ENCODE results near the gene CAB39L. TPM values are rescaled to one million over a fixed set of nuclear protein-coding genes. Genes with fewer than 3 reads are reported as not detected.

Gene CAB39L
- total RNA-seq, 1 donor from 2014 or later = 6.6 TPM

- TF ChIP-seq, protein P1, sequence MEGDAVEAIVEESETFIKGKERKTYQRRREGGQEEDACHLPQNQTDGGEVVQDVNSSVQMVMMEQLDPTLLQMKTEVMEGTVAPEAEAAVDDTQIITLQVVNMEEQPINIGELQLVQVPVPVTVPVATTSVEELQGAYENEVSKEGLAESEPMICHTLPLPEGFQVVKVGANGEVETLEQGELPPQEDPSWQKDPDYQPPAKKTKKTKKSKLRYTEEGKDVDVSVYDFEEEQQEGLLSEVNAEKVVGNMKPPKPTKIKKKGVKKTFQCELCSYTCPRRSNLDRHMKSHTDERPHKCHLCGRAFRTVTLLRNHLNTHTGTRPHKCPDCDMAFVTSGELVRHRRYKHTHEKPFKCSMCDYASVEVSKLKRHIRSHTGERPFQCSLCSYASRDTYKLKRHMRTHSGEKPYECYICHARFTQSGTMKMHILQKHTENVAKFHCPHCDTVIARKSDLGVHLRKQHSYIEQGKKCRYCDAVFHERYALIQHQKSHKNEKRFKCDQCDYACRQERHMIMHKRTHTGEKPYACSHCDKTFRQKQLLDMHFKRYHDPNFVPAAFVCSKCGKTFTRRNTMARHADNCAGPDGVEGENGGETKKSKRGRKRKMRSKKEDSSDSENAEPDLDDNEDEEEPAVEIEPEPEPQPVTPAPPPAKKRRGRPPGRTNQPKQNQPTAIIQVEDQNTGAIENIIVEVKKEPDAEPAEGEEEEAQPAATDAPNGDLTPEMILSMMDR (IDR thresholded peaks at IDR 0.05; ENCODE audit: insufficient read depth, low read length, severe bottlenecking) = no peak
- no peak overlapping the region for H3K4me3 ChIP-seq (ENCODE audit: low read depth, low read length)
- no peaks in the 10 kb centered on the region for H3K27me3 ChIP-seq (ENCODE audit: control insufficient read depth, insufficient read depth, low read length)
- DNase-seq (ENCODE audit: low read depth) (no peak), FAIRE-seq (no peak)
- no peaks in the 10 kb centered on the region for H3K36me3 ChIP-seq (ENCODE audit: control insufficient read depth, insufficient read depth, low read length)
Measured at GRCh38 chr13:49272296-49272695, 171.6 kb downstream of the CAB39L start.

GRCh38 chr13:49271264-49271663 is 172.6 kb downstream of the CAB39L start:
- Histone ChIP-seq H3K27me3 (ENCODE audit: control insufficient read depth, insufficient read depth, low read length) (no peaks in the 10 kb centered on the region), H3K4me3 (ENCODE audit: low read depth, low read length) (no peak overlapping the region), H3K36me3 (ENCODE audit: control insufficient read depth, insufficient read depth, low read length) (no peaks in the 10 kb centered on the region)
- no peak for DNase-seq (ENCODE audit: low read depth)
- TF ChIP-seq, protein P1 (IDR thresholded peaks at IDR 0.05; ENCODE audit: insufficient read depth, low read length, severe bottlenecking) = no peak
- FAIRE-seq = no peak

GRCh38 chr13:49265822-49266221 is 178.0 kb downstream of the CAB39L start:
- H3K27me3 ChIP-seq (ENCODE audit: control insufficient read depth, insufficient read depth, low read length) = no peaks in the 10 kb centered on the region

GRCh38 chr13:49262634-49263033 is 181.2 kb downstream of the CAB39L start:
- TF ChIP-seq, protein P1 (IDR thresholded peaks at IDR 0.05; ENCODE audit: insufficient read depth, low read length, severe bottlenecking) = no peak
- Histone ChIP-seq H3K36me3 (ENCODE audit: control insufficient read depth, insufficient read depth, low read length) (peaks cover 5% of the 10 kb centered on the region), H3K4me3 (ENCODE audit: low read depth, low read length) (no peak overlapping the region), H3K27me3 (ENCODE audit: control insufficient read depth, insufficient read depth, low read length) (no peaks in the 10 kb centered on the region)
- DNase-seq (ENCODE audit: low read depth) (no peak), FAIRE-seq (no peak)

More at GRCh38 chr13:49265822-49266221, 178.0 kb downstream of the CAB39L start:
- no peaks in the 10 kb centered on the region for H3K36me3 ChIP-seq (ENCODE audit: control insufficient read depth, insufficient read depth, low read length)
- no peak for DNase-seq (ENCODE audit: low read depth)
- no peak for FAIRE-seq
- TF ChIP-seq, protein P1 (IDR thresholded peaks at IDR 0.05; ENCODE audit: insufficient read depth, low read length, severe bottlenecking) = no peak
- H3K4me3 ChIP-seq (ENCODE audit: low read depth, low read length) = no peak overlapping the region

DNA sequence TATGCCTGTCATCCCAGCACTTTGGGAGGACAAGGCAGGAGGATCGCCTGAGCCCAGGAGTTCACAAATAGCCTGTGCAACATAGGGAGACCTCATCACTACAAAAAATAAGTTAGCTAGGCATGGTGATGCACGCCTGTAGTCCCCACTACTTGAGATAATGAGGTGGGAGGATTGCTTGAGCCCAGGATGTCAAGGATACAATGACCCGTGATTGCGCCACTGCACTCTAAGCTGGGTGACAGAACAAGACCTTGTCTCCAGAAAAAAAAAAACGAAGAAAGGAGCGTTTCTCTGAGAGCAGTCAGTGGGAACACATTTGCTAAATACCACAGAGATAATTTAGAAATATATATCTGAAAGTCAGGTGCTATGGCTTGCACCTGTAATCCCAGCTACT is 184.3 kb downstream of the CAB39L start:
- DNase-seq (ENCODE audit: low read depth) (no peak), FAIRE-seq (no peak)
- Histone ChIP-seq H3K27me3 (ENCODE audit: control insufficient read depth, insufficient read depth, low read length) (no peaks in the 10 kb centered on the region), H3K4me3 (ENCODE audit: low read depth, low read length) (no peak overlapping the region), H3K36me3 (ENCODE audit: control insufficient read depth, insufficient read depth, low read length) (peaks cover 8% of the 10 kb centered on the region)
- TF ChIP-seq, protein P1 (IDR thresholded peaks at IDR 0.05; ENCODE audit: insufficient read depth, low read length, severe bottlenecking) = no peak

Other genes starting within 250 kb of the CAB39L start
- not detected in 2 replicates for gene MLNR, start 223.7 kb downstream of the CAB39L start, total RNA-seq
- 5.9 and 6.6 TPM in 2 replicates for gene CDADC1, start 196.1 kb downstream of the CAB39L start, total RNA-seq
- 5.2 and 5.3 TPM in 2 replicates for gene SETDB2, start 210 bp upstream of the CAB39L start, total RNA-seq
- gene PHF11, start 51.9 kb upstream of the CAB39L start, total RNA-seq = 7.9 and 9.5 TPM in 2 replicates
- 10.4 and 21.3 TPM in 2 replicates for gene RCBTB1, start 141.5 kb upstream of the CAB39L start, total RNA-seq
- under 0.01 TPM in 1 of 2 replicates, not detected in the other for gene ARL11, start 184.4 kb upstream of the CAB39L start, total RNA-seq
- 80.4 and 146 TPM in 2 replicates for gene EBPL, start 247.4 kb upstream of the CAB39L start, total RNA-seq